HG03095 (cell line): ENCODE data around the gene OR6C4.
"Not testable (repeated sequence)": the region's sequence is repeated elsewhere in the genome, so short reads cannot be mapped to it uniquely, and the experiment has no call there.

Experiments used
- ATAC-seq: cut with Tn5 transposase; IDR thresholded peaks from one replicate; pipeline ENCODE4 v1.9.1; 2021; ENCODE audit warnings: moderate library complexity; ENCODE audit not compliant: unreplicated experiment

The OR6C4 gene

GRCh38 chr12:55549302-55549701, at the start of gene OR6C4:
OR6C4 (plus strand) TSS chr12:55549602; CDS start chr12:55551227, 1,625 bp downstream.
- no peak for ATAC-seq

- ATAC-seq: no peak
These were observed 49.6 kb upstream of the OR6C4 start for GRCh38 chr12:55499810-55500252.

GRCh38 chr12:55501601-55502000, 47.8 kb upstream of the OR6C4 start:
- ATAC-seq: no peak

- no peak for ATAC-seq
These were observed 33.7 kb upstream of the OR6C4 start for GRCh38 chr12:55515696-55516095.

- no peak for ATAC-seq
These were observed 33.0 kb upstream of the OR6C4 start for GRCh38 chr12:55516391-55516790.

- not testable (repeated sequence) for ATAC-seq
These were observed 1.2 kb upstream of the OR6C4 start for GRCh38 chr12:55548235-55548634.

GRCh38 chr12:55548756-55549155, 646 bp upstream of the OR6C4 start:
- no peak for ATAC-seq

GRCh38 chr12:55554296-55554695, 4.9 kb downstream of the OR6C4 start:
- ATAC-seq: no peak

GRCh38 chr12:55570060-55570459, 20.7 kb downstream of the OR6C4 start:
- not testable (repeated sequence) for ATAC-seq

GRCh38 chr12:55570689-55571088, 21.3 kb downstream of the OR6C4 start:
- ATAC-seq: not testable (repeated sequence)

- ATAC-seq: no peak
These were observed 22.8 kb downstream of the OR6C4 start, which contains the start of gene OR2AP1 for GRCh38 chr12:55572168-55572567. OR2AP1 (plus strand) TSS chr12:55572468; CDS start chr12:55574415, 1,947 bp downstream.

GRCh38 chr12:55582066-55582465, 32.7 kb downstream of the OR6C4 start:
- ATAC-seq: no peak

- ATAC-seq: no peak
These were observed 36.4 kb downstream of the OR6C4 start for GRCh38 chr12:55585817-55586216.

GRCh38 chr12:55590152-55590551, 40.8 kb downstream of the OR6C4 start:
- not testable (repeated sequence) for ATAC-seq
